A204.1 (cell line): Measurements from ENCODE around the gene TRIM75.
"Not testable (repeated sequence)": the region's sequence is repeated elsewhere in the genome, so short reads cannot be mapped to it uniquely, and the experiment has no call there.

ENCODE experiments used
- FAIRE-seq: peaks from 2 replicates; lab custom pipeline; 2012; peaks lifted over from hg19 to GRCh38; lab: Jason Lieb, UNC

Gene TRIM75

DNA sequence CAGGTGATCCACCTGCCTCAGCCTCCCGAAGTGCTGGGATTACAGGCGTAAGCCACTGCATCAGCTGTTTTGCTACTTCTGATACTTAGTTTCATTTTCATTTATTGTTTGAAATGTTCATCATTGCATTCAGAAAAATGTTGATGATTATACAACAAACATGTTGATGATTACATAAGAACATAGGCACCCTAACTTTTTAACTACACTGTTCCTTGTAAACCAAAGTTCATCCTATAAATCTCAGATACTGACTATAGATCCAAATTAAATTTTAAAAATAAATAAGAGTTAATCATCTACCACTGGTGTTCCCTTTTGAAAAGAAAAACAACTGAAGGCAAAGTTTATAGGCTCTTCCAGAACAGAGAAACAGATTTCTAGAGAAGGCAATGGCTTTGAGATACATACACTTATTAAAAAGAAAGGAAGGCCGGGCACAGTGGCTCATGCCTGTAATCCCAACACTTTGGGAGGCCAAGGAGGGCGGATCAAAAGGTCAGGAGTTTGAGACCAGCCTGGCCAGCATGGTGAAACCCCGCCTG lies 23.4 kb downstream of the TRIM75 start:
- FAIRE-seq = no peak

DNA sequence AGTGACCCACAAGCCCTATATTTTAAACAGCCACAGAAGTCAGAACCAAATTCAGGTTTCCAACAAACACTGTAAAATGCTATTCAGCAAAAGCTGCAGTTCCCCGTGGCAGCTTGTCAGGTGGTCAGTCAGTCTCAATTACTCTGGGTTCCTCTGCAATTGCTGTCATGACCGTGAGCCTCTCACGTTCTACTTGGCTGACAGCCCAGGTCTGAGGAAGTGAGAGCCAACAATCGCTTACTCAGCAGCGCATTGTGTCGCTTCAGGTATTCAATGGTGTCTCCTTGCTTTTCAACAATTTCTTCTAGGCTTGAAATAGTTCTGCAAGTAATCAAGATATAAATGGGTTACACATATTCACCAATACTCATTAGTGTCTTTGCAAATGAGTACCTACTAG lies 25.8 kb downstream of the TRIM75 start:
- no peak for FAIRE-seq

DNA sequence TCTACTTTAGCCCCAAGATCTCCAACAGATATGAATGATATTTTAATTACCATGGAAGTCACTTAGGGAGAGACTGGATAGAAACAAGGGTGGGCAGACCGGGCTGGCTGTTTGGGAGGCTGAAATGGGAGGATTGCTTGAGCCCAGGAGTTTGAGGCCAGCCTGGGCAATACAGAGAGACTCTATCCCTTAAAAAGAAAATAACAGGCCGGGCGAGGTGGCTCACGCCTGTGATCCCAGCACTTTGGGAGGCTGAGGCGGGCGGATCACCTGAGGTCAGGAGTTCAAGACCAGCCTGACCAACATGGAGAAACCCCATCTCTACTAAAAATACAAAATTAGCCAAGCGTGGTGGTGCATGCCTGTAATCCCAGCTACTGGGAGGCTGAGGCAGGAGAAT lies 31.1 kb downstream of the TRIM75 start:
- not testable (repeated sequence) for FAIRE-seq

DNA sequence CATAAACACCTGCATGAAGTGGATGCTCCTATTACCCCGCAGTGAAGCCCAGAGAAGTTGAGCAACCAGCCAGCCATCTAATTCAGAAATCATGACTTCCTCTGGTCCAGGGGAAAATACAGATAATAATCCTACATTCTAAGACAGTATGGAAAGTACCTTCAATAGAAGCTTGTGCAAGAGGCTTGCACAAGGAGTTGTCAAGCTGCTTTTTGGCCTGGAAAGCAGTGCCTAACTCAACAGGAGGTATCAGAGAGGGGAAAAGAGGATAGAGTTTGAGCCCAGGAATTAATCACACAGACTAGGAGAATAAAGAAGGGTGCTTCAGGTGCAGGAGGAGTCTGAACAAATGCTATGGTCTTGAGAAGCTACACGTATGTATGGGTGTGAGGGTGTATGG lies 32.3 kb downstream of the TRIM75 start:
- FAIRE-seq = no peak

DNA sequence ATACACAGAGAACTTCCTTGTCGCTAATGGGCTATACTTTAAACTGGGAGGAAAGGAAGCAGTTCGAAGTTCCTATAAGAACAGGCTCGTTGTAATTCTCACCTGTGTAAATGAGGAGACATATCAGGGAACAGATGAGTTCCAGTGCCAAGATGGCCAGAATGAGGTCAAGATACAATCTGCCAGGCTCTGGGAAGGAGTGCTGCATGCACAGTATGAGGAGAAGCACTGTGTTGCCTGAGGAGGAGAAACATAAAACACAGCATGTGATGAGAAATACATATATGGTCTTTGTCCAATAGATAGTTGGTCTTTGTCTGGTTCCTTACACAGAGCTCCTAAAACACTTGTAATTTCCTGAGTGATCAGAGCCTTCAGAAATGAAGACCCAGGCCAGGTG lies 34.7 kb downstream of the TRIM75 start:
- no peak for FAIRE-seq

DNA sequence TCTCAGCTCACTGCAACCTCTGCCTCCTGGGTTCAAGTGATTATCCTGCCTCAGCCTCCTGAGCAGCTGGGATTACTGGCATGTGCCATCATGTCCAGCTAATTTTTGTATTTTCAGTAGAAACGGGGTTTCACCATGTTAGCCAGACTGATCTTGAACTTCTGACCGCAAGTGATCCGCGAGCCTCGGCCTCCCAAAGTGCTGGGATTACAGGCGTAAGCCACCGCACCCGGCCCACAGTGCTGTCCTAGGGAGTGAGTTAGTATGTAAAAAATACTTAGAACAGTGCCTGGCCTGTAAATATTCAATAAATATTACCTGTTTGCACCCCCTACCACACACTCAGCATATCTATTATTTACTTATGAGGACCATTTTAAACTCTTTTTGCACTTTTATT lies 38.5 kb downstream of the TRIM75 start:
- not testable (repeated sequence) for FAIRE-seq

DNA sequence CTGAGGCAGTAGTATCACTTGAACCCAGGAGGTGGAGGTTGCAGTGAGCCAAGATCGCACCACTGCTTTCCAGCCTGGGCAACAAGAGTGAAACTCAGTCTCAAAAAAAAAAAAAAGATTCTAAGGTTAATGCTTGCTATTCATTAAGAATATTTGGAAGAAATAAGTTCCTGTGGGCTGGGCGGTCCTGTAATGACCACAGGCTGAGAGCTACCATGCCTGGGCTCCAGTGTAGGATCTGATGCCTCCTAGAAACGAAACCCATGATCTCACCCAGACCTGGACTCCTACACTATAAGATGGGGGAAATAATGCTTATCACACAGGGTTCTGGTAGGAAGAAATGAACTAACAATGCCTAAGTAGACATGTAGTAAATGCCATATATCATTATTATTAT lies 41.2 kb downstream of the TRIM75 start:
- FAIRE-seq = no peak

DNA sequence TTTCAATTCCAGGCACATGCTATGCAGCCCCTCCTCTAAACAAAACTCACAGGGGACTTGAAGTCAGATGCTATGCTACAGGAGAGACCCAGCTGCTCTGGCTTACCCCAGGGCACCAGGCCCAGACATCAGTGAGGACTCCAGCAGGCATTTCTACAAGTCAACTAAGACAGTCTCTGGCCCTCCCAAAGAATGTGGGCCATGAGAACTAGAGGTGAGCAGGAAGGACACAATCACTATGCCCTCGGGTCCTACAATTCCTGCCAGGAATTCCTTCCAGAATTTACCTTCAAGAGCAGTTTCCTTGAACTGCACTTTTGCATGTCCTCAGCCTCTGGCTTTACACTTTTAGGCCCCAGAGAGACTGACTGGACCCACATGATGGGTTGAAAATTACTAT lies 41.6 kb downstream of the TRIM75 start:
- no peak for FAIRE-seq

DNA sequence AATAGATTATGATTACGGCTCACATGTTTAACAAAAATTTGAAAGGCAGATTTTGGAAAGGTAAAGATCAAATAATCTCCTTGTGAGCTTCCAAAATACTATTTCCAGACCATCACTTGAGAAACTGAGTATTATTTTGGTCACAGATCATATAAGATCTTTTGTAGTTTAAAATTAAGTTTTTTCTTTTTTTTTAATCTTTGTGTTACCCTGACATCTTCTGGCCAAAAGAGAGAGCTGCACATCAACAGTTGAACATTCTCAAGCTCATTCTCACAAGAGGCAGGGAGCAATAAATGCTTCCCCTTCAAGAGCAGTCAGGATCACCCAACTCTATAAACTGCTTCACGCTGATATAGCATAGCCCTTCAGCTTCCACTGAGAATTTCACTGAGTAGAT lies 43.1 kb downstream of the TRIM75 start:
- peak; percentile 27 for FAIRE-seq

DNA sequence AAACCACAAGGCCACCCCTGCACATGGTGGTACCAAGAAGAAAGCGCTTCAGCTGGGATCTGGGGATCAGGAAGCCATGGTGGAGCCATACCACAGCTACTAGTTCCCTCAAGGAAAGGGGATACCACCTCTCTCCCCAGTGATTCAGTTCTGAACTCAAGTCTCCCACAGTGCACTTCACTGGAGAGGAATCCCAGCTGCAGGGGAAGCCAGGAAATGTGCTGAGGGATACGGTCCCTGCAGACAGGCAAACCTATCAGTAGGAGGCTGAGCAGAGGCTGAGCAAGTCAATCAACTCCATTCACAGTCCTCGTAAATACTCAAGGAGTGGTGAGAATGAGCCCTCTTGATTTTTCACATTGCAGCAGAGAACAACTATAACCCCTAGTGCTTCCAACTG lies 48.0 kb downstream of the TRIM75 start:
- FAIRE-seq = no peak

DNA sequence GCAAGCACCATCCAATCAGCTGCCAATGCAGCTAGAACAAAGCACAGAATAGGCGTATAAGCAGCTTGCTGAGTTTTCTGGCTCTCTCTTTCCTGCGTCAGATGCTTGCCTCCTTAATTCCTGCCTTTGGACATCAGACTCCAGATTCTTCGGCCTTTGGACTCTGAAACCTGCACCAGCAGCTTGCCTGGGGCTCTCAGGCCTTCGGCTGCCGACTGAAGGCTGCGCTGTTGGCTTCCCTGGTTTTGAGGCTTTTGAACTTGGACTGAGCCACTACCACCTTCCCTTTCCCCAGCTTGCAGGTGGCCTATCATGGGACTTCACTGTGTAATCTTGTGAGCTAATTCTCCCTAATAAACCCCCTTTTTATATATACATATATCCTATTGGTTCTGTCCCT lies 52.9 kb downstream of the TRIM75 start:
- FAIRE-seq = no peak
